Measurements from ENCODE around the gene MATR3. TPM values are rescaled to one million over a fixed set of nuclear protein-coding genes. Genes with fewer than 3 reads are reported as not detected.

MATR3 gene
- total RNA-seq, 2 experiments from 2014 or later, result 376 to 401 TPM

- Histone ChIP-seq H3K4me3 (ENCODE audit: low read length) (peak within 1 kb of the TSS; percentile 94), H3K4me1 (ENCODE audit: insufficient read depth, low read length) (peaks cover 34% of the 10 kb centered on the region), H3K9me3 (ENCODE audit: control insufficient read depth in 1 of 2, insufficient read depth in 1 of 2, low read length in 2 of 2) (no peaks in the 10 kb centered on the region), H3K36me3 (ENCODE audit: insufficient read depth, low read length) (peaks cover 5% of the 10 kb centered on the region), H3K27me3 (ENCODE audit: control insufficient read depth in 1 of 2, insufficient read depth in 2 of 2, low read length in 2 of 2) (no peaks in the 10 kb centered on the region), H3K27ac (ENCODE audit: low read depth in 1 of 2, low read length in 2 of 2) (peak within 1 kb of the TSS; percentile 100)
- H3K27ac Mint-ChIP-seq, result peak within 1 kb of the TSS; percentile 95
- CTCF ChIA-PET, result interaction anchor here (0.6 to 1.9 kb wide), 25 partner anchors 8 to 990 kb away, joined by 3 to 12 read pairs (median 4); partner anchors contain the start of genes KDM3B, MATR3 and SPATA24
- H3K9me3 Mint-ChIP-seq, result no peaks in the 10 kb centered on the region
- POLR2A ChIA-PET, result interaction anchor here (0.6 to 3.8 kb wide), 46 partner anchors 10 to 1588 kb away, joined by 3 to 149 read pairs (median 5); partner anchors contain the start of genes DNAJC18, ETF1, FAM53C and HSPA9
- intact Hi-C loops (cut with DNase I, micrococcal nuclease), result loop anchor here (1.0 to 5.0 kb wide), 9 partner anchors 15 to 765 kb away; partner anchors contain the start of genes HSPA9 (in 1 of the 2), MATR3 (in 1 of the 2), MZB1 (in 1 of the 2) and UBE2D2 (in 1 of the 2)
- peak; percentile 95 to 99 (median 97) for DNase-seq
- H3K27me3 Mint-ChIP-seq, result no peaks in the 10 kb centered on the region
- H3K4me1 Mint-ChIP-seq (ENCODE audit: low read depth), result peaks cover 65% of the 10 kb centered on the region
- H3K4me3 Mint-ChIP-seq, result peak within 1 kb of the TSS; percentile 96
- ATAC-seq (ENCODE audit: poor library complexity), result peak; percentile 82
- H3K36me3 Mint-ChIP-seq (ENCODE audit: low read depth), result peaks cover 45% of the 10 kb centered on the region
- peak; percentile 7 for TF ChIP-seq CTCF (IDR thresholded peaks at IDR 0.05)
Measured at GRCh38 chr5:139341689-139342422, 48.3 kb downstream of the MATR3 start, which contains the start of gene PAIP2. Gene PAIP2 (plus strand): TSS chr5:139341854. CDS start chr5:139363785, 21,931 bp downstream.

- TF ChIP-seq CTCF (IDR thresholded peaks at IDR 0.05), result no peak
- Mint-ChIP-seq H3K36me3 (ENCODE audit: low read depth) (peaks cover 50% of the 10 kb centered on the region), H3K4me3 (peak overlapping the region; percentile 96), H3K9me3 (no peaks in the 10 kb centered on the region), H3K4me1 (ENCODE audit: low read depth) (peaks cover 68% of the 10 kb centered on the region), H3K27me3 (no peaks in the 10 kb centered on the region), H3K27ac (peak overlapping the region; percentile 95)
- intact Hi-C loops (cut with DNase I, micrococcal nuclease), result loop anchor here (2.0 to 5.0 kb wide), 6 partner anchors 45 to 765 kb away; partner anchors contain the start of genes HSPA9 (in 1 of the 2), MZB1 (in 1 of the 2) and UBE2D2 (in 1 of the 2)
- no peaks in the 10 kb centered on the region for H3K9me3 ChIP-seq (ENCODE audit: control insufficient read depth in 1 of 2, insufficient read depth in 1 of 2, low read length in 2 of 2)
- peaks cover 6% of the 10 kb centered on the region for H3K36me3 ChIP-seq (ENCODE audit: insufficient read depth, low read length)
- H3K27ac ChIP-seq (ENCODE audit: low read depth in 1 of 2, low read length in 2 of 2), result peak overlapping the region; percentile 100
- H3K27me3 ChIP-seq (ENCODE audit: control insufficient read depth in 1 of 2, insufficient read depth in 2 of 2, low read length in 2 of 2), result no peaks in the 10 kb centered on the region
- DNase-seq, result peak in 7 of 14 experiments; percentile 65 to 82 (median 72)
- ChIA-PET CTCF (interaction anchor here (1.0 to 1.9 kb wide), 16 partner anchors 10 to 990 kb away, joined by 3 to 12 read pairs (median 4); partner anchors contain the start of genes KDM3B and MATR3), POLR2A (interaction anchor here (0.6 to 3.8 kb wide), 39 partner anchors 10 to 990 kb away, joined by 3 to 149 read pairs (median 6); partner anchors contain the start of genes DNAJC18, ETF1, HSPA9 and KDM3B)
- peaks cover 32% of the 10 kb centered on the region for H3K4me1 ChIP-seq (ENCODE audit: insufficient read depth, low read length)
- H3K4me3 ChIP-seq (ENCODE audit: low read length), result peak overlapping the region; percentile 94
- ATAC-seq (ENCODE audit: poor library complexity), result no peak
Measured at GRCh38 chr5:139342423-139342723, 48.8 kb downstream of the MATR3 start.

GRCh38 chr5:139343476-139343875, 49.9 kb downstream of the MATR3 start:
- H3K9me3 ChIP-seq (ENCODE audit: control insufficient read depth in 1 of 2, insufficient read depth in 1 of 2, low read length in 2 of 2), result no peaks in the 10 kb centered on the region
- no peak for TF ChIP-seq CTCF (IDR thresholded peaks at IDR 0.05)
- Mint-ChIP-seq H3K9me3 (no peaks in the 10 kb centered on the region), H3K27me3 (no peaks in the 10 kb centered on the region), H3K27ac (peak overlapping the region; percentile 95), H3K4me1 (ENCODE audit: low read depth) (peaks cover 69% of the 10 kb centered on the region), H3K36me3 (ENCODE audit: low read depth) (peaks cover 56% of the 10 kb centered on the region), H3K4me3 (peak overlapping the region; percentile 96)
- peaks cover 6% of the 10 kb centered on the region for H3K36me3 ChIP-seq (ENCODE audit: insufficient read depth, low read length)
- intact Hi-C loops (cut with DNase I, micrococcal nuclease), result loop anchor here (2.0 to 5.0 kb wide), 6 partner anchors 44 to 766 kb away; partner anchors contain the start of genes HSPA9 (in 1 of the 2), MZB1 (in 1 of the 2) and UBE2D2 (in 1 of the 2)
- H3K27me3 ChIP-seq (ENCODE audit: control insufficient read depth in 1 of 2, insufficient read depth in 2 of 2, low read length in 2 of 2), result no peaks in the 10 kb centered on the region
- POLR2A ChIA-PET, result interaction anchor here (0.9 to 1.4 kb wide), 2 partner anchors 28 to 50 kb away, joined by 3 to 5 read pairs; partner anchors contain the start of gene MATR3
- CTCF ChIA-PET, result no interaction called here
- H3K4me3 ChIP-seq (ENCODE audit: low read length), result peak overlapping the region; percentile 94
- peaks cover 40% of the 10 kb centered on the region for H3K4me1 ChIP-seq (ENCODE audit: insufficient read depth, low read length)
- DNase-seq (no peak), ATAC-seq (ENCODE audit: poor library complexity) (no peak)
- no peak overlapping the region for H3K27ac ChIP-seq (ENCODE audit: low read depth in 1 of 2, low read length in 2 of 2)
